GM18519 (cell line): Measurements from ENCODE around the gene TUNAR.

Source experiments
- ATAC-seq: cut with Tn5 transposase; IDR thresholded peaks from one replicate; pipeline ENCODE4 v1.9.1; 2021; ENCODE audit warnings: mild to moderate bottlenecking, moderate library complexity; ENCODE audit not compliant: unreplicated experiment, low FRiP score

TUNAR gene

GRCh38 chr14:95876761-95877538 is at the start of gene TUNAR:
Gene TUNAR (plus strand): TSS chr14:95876832.
- no peak for ATAC-seq

DNA sequence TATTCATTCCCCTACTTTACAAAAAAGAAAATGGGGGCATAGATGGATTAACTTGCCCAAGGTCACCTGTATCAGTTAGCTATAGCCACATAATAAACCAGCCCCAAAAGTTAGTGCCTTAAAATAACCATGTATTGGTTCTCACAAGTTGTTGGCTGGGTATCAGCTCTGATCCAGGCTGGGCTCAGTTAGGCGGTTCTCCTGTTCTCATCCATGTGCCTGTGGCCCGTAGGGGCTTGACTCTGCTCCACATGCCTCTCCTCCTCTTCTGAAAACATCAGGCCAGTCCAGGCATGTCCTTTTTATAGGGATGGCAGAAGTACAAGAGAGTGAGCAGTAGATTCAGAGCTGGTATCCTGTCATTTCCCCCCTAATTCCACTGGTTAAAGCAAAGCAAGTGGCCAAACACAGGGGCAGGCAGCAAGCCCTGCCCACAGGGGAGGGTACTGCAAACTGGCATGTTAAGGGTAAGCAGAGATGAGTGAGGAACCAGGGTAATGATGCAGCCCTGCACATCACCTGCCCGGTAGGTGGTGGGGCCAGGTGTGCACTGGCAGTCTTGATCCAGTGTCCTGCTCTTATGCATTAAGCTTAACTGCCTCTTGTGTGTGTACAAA is 47.9 kb upstream of the TUNAR start:
- ATAC-seq, result no peak

DNA sequence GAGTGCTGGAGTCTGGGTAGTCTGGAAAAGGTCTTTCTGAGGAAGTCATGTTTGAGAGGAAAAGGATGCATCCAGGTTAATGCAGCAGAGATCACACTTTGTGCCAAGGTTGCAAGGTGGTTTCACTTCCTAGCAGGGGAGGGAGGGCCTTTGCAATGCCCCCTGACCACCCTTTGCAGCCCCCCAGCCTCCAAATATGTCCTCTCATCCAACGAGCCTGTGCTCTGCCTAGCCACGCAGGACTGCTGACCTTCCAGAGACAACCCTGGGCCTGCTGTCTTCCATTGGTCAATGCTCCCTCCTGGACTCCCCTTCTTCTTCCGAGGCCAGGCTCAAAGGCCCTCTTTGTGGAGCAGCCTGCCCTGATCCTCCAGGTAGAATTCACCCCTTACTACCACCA is 47.3 kb upstream of the TUNAR start:
- no peak for ATAC-seq

GRCh38 chr14:95830386-95830785 is 46.2 kb upstream of the TUNAR start:
- ATAC-seq, result no peak

GRCh38 chr14:95831041-95831440 is 45.6 kb upstream of the TUNAR start:
- ATAC-seq, result no peak

DNA sequence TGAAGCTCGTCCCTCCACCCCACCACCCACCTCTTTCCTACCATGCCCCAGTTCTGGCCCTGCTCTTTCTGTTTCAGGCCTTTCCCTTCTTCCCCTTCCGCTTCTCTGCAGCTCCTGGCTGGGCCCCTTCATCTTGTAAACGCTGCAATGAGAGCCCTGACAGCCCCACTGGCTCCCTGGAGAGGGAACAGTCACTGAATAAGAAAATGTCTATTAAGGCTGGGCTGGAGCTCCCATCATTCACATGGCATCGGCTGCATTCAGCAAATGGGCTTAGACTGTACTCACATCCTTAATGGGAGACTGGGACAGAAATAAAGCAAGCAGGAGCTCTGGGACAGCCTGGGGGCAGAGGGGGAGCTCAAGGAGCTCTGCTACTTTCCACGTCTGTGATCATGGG is 45.2 kb upstream of the TUNAR start:
- no peak for ATAC-seq

GRCh38 chr14:95832012-95832411 is 44.6 kb upstream of the TUNAR start:
- ATAC-seq, result no peak

- ATAC-seq, result no peak
Observed at GRCh38 chr14:95833429-95833828, 43.2 kb upstream of the TUNAR start.

DNA sequence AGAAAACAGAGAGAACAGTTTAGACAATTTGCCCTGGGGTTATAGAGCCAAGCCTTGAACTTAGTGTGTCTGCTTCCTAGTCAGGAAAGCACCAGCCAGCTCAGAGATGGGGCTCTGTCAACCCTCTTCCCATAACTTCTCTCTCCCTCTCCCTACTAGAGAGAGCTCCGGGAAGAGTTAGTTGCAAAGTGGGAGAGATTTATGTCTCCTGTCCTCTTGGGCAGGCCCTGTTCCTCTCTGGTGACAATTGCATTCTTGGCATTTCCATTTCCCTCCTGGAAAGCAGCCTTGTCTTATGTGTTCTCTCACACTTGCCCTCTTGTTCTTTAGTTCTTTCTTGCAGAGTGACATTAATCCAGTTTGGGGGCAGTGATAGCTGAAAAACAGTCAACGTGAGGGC is 42.1 kb upstream of the TUNAR start:
- no peak for ATAC-seq

GRCh38 chr14:95835121-95835730 is 41.4 kb upstream of the TUNAR start:
- ATAC-seq, result no peak

- no peak for ATAC-seq
Observed at GRCh38 chr14:95838862-95839261, 37.8 kb upstream of the TUNAR start.

DNA sequence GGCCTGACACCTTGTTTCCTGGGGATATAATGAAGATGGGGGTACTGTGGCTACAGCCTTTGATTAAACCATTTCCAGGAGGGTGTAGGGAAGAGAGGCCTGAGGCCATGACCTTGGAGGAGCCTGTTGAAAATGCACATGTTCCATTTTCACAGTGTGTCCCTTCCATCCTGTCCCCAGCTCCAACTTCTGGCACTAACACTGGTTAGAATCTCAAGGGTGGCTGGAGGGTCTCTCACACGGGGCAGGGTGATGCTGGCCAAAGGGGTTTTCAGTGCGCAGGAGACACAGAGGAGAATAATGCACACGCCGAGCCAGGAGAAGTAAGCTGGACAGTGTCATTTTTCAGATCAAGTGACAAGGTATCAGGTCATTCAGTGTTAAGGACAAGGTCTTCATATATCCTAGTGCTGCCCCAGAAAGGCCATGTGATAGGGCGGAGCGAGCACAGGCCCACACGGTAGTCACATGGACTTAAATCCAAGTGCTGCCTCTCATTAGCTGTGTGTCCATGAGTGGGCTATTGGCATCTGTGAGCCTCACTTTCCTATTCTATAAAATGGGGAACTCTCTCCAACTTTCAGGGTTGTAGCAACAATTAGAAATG is 36.4 kb upstream of the TUNAR start:
- ATAC-seq, result no peak

DNA sequence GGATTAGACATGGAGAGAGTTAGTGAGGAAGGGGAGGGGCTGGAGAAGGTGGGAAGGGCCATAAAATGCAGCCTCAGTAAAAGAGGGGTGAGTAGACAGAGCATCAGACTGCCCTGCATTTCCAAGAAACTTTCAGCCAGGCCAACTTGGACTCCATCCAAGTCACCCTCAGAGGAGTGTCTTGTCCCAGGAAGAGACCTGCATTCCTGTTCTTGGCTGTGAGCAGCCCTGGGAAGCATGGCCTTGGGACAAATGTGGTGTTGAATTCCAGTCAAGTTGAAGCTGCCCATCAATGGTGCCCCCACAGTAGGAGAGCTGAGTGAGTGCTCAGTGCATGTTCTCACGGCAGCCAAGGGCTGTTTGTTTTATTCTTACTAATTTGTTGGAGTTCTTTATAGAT is 35.0 kb upstream of the TUNAR start:
- ATAC-seq, result no peak

GRCh38 chr14:95849761-95850160 is 26.9 kb upstream of the TUNAR start:
- ATAC-seq, result no peak

GRCh38 chr14:95850429-95850828 is 26.2 kb upstream of the TUNAR start:
- no peak for ATAC-seq

- ATAC-seq, result no peak
Observed at GRCh38 chr14:95855606-95856005, 21.0 kb upstream of the TUNAR start.

- ATAC-seq, result no peak
Observed at GRCh38 chr14:95857275-95857674, 19.4 kb upstream of the TUNAR start.

DNA sequence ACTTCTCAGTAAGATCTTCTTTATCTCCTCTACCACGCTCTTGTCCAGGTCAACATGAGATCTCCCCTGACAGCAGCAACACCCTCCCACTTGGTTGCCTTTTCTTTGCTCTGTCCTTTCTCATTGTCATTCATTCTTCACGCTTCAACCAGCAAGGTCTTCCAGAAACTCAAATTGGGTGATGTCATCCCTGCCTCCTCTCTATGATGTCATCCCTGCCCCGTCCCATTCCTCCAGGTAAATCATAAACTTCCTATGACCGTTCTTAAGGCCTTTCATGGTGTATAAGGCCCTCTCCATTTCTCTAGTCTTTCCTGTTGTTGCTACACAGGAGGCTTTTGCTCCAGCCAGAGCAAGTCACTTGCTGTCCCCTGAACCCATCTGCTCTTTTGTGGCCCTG is 17.7 kb upstream of the TUNAR start:
- no peak for ATAC-seq

DNA sequence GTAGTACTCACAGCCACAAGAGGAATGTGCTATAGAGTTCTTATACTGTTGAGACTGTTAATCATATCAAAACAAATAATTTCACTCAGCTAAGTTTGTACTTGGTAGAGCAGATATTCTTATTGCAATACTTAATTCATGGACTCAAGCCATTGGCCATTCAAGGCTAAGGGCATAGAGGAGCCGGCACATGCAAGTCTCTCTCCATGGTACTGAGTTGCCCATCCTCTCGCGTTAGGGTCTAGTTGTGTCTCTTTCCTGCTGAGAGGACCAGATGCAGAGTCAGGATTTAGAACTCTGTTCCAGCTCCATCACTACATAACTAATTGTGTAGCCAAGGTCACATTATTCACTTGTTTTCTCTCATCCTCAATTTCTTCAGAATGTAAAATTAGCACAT is 14.4 kb upstream of the TUNAR start:
- no peak for ATAC-seq

DNA sequence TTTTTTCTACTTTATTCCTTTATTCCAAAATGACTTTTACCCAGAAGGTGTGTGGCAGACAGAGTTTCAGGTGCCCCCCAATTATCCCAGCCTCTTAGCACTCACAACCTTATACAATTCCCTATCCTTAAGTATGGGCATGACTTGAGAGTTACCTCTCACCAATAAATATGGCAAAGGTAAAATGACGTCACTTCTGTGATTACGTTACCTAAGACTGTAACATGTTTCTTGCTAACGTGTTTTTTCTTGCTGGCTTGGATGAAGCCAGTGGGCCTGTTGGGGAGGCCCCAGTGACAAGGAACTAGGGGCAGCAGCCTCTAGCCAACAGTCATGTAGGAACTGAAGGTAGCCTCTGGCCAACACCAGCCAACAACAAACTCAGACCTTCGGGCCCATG is 13.3 kb upstream of the TUNAR start:
- no peak for ATAC-seq

DNA sequence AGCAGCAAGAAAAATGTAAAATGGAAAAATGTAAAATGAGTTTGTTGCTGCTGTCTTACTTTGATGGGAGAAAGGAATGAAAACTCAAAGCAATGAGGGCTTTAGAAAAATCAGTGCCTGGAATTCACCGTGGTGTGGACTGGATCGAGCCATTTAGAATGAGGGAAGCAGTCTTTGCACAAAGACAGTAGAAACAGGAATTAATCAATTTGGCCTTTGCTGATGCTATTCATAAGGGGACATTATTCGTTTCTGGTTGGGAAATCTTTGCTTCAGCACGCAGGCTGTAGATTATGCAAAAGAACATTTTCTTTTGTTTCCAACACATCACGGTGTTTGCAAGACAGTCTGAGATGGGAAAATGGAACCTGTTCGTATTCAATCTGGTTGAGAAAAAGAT is 6.9 kb upstream of the TUNAR start:
- no peak for ATAC-seq

DNA sequence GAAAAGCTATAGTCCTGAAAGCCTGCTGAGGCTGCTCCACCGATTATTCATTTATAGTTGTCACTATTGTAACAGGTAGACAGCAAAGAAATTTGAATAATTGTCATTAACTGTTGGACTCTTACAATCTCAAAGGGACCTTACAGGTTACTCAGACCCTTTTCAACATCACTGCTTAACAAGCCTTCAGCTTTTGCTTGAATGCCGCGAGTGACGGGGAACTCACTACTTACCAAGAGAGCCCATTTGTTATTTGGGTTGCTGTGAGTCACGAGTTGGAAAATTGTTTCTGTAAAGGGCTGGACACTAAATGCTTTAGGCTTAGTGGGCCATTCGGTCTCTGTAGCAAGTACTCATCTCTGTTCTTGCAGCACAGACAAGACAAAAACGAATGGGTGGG is 5.9 kb upstream of the TUNAR start:
- no peak for ATAC-seq
